Retinal pigment epithelial cell (primary cell): ENCODE measurements around the gene DNASE1.
A peak's percentile ranks its signal among the peaks of the same experiment; 100 is the strongest.

Experiments used
- DNase-seq: peaks from one replicate; pipeline ENCODE4 v3.0.0-alpha.2; 2010; ENCODE audit warnings: low read depth
- H3K4me3 ChIP-seq: 2 replicates; pipeline ENCODE4 v1.5.1; 2011; ENCODE audit warnings: mild to moderate bottlenecking, low read length, control low read depth, moderate library complexity
- CTCF ChIP-seq: conservative IDR thresholded peaks from 2 replicates; pipeline ENCODE4 v1.5.1; 2011; ENCODE audit warnings: low read depth, low read length, control low read depth, inconsistent platforms

DNASE1 gene

GRCh38 chr16:3642397-3643094 lies 11.9 kb upstream of the DNASE1 start:
- TF ChIP-seq CTCF, result no peak
- no peak for DNase-seq
- H3K4me3 ChIP-seq, result no peak overlapping the region

GRCh38 chr16:3643095-3643730 lies 11.3 kb upstream of the DNASE1 start:
- no peak for TF ChIP-seq CTCF
- DNase-seq, result no peak
- no peak overlapping the region for H3K4me3 ChIP-seq

GRCh38 chr16:3645108-3645503 lies 9.4 kb upstream of the DNASE1 start:
- H3K4me3 ChIP-seq, result no peak overlapping the region
- no peak for DNase-seq
- no peak for TF ChIP-seq CTCF

GRCh38 chr16:3645504-3646347 lies 8.8 kb upstream of the DNASE1 start:
- TF ChIP-seq CTCF, result no peak
- peak; percentile 39 for DNase-seq
- H3K4me3 ChIP-seq, result no peak overlapping the region

- H3K4me3 ChIP-seq, result no peak overlapping the region
- no peak for TF ChIP-seq CTCF
These were observed 8.1 kb upstream of the DNASE1 start for GRCh38 chr16:3646348-3646920.

GRCh38 chr16:3650631-3651265 lies 3.7 kb upstream of the DNASE1 start:
- DNase-seq, result no peak
- H3K4me3 ChIP-seq, result no peak overlapping the region
- TF ChIP-seq CTCF, result no peak

More at GRCh38 chr16:3646348-3646920, 8.1 kb upstream of the DNASE1 start:
- DNase-seq, result no peak
